Measurements from ENCODE around the gene RSPO4.

Gene RSPO4

GRCh38 chr20:940926-941325 lies 61.2 kb downstream of the RSPO4 start:
- DNase-seq (ENCODE audit: low read depth), result no peak

DNA sequence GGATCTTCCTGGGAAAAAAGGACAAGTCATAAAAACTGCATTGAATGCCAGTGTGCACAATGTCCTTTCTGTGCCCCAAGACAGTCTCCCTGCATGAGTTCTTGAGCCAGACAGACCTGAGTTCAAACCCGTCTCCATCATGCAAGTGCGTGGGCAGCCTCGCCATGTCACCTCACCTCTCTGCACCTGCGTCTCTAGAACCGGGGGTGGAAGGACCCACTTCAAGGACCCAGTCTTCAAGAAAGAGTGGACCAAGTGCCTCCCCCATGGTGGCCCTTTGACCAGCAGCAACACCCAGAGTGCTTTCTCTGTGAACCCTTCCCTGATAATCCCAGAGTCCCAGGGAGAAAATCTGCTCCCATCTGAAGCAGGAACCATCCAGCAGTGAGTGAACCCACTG lies 62.5 kb downstream of the RSPO4 start:
- DNase-seq (ENCODE audit: low read depth), result no peak

- DNase-seq (ENCODE audit: low read depth), result no peak
These were observed 67.8 kb downstream of the RSPO4 start for GRCh38 chr20:934186-934840.

- no peak for DNase-seq (ENCODE audit: low read depth)
These were observed 69.1 kb downstream of the RSPO4 start for GRCh38 chr20:933029-933428.

DNA sequence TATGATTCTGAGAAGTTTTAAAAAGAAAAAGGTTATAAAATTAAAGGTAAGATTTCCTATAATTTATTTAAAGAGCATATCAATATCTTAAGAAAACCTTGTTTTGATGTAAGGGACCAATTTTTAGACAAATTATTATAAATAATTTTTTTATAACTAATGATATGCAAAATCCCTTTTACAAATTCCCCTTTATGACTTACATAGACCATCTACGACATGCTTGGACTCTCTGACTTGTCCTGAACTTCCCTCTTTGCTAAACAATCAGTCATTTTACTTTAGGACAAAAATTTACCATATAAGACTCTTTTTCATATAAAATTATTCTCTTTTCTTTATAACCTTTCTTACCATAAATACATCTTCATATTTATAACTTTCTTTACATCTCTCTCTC lies 70.7 kb downstream of the RSPO4 start:
- no peak for DNase-seq (ENCODE audit: low read depth)

GRCh38 chr20:926670-927069 lies 75.4 kb downstream of the RSPO4 start:
- no peak for DNase-seq (ENCODE audit: low read depth)

DNA sequence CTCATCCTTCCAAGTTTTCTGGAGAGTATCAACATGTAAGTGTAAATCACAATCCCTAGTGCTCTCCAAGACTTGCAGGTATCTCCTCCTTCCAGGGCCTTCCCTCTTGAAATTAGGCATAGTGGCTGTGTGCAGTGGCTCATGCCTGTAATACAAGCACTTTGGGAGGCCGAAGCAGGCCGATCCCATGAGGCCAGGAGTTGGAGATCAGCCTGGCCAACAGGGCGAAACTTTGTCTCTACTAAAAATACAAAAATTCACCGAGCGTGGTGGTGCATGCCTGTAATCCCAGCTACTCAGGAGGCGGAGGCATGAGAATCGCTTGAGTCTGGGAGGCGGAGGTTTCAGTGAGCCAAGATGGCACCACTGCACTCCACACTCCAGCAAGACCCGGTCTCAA lies 76.6 kb downstream of the RSPO4 start:
- no peak for DNase-seq (ENCODE audit: low read depth)

DNA sequence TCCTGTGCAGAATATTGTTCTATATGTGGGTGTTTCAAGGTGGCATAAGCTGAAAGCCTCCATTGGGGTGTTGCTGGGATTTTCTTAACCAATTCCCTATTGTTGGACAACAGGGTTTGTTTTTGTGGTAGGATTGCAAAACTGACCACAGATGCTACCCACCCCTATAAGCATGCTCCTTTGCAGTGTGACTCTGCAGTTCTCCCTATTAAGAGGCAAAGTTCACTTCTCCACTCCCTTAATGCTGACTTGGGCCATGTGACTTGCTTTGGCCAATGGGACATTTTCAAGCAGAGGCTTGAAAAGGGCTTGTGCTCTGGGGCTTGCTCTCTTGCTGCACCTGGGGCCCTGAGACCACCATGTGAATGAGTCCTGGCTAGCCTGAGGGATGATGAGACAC lies 77.5 kb downstream of the RSPO4 start:
- no peak for DNase-seq (ENCODE audit: low read depth)

GRCh38 chr20:922781-923180 lies 79.3 kb downstream of the RSPO4 start:
- DNase-seq (ENCODE audit: low read depth), result no peak

DNA sequence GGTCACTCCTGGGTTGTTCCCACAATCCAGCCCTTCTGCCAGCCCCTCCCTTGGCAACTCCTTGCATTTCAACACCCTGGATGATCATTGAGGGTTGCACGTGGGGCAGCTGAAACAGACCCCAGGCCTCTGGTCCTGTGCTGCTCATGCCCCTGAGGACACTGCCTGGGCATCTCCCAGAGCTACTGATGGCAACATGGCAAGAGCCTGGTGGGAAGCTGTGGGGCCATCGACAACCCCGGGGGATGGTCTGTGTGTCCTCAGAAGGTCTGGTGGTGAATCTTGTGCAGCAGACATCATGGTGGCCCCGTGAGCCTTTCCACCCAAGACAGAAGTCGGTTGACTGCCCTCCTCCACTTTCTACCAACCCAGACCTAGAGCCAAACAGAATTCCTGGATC lies 81.0 kb downstream of the RSPO4 start:
- DNase-seq (ENCODE audit: low read depth), result no peak

DNA sequence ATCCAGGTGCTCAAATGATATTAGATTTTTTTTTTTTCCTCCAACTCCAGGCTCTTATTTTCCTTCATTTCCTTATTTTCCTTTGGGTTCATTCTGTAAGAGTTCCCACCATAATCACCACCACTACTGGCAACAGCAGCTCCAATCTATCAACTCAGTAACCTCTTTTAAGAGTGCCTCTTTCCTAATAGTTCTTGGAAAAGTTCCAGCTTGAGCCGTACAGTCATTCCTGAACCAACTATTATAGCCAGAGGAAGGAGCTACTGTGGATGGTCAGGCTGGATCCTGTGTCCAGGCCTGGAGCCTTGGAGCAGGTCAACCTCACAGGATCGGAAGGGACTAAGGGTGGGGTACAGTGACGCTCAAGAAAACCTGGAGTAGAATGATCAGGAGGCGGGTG lies 81.8 kb downstream of the RSPO4 start:
- no peak for DNase-seq (ENCODE audit: low read depth)

- no peak for DNase-seq (ENCODE audit: low read depth)
These were observed 82.6 kb downstream of the RSPO4 start for GRCh38 chr20:919491-919916.

DNA sequence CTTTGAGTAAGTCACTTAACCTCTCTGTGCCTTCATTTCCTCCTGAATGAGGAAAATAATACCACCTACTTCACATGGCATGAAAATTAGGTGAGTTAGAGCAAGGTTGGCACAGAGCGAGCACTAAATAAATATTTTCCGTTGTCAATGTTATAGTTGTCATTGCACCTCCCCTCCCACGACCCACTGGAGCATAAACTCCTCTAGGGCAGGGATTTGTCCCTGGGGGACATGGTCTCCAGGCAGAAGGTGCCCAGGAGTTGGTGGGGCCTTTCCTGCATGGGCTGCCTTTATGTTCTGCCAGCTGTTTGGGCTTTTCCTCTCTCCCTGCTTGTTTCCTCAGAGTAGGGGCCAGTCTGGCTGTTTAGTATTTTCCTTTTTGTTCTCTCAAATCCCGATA lies 84.7 kb downstream of the RSPO4 start:
- no peak for DNase-seq (ENCODE audit: low read depth)

- DNase-seq (ENCODE audit: low read depth), result no peak
These were observed 85.3 kb downstream of the RSPO4 start for GRCh38 chr20:916825-917224.

- no peak for DNase-seq (ENCODE audit: low read depth)
These were observed 85.8 kb downstream of the RSPO4 start, which contains the start of gene ANGPT4 for GRCh38 chr20:916125-916799. ANGPT4 (minus strand) TSS chr20:916334; CDS start chr20:916214, 120 bp downstream.

- no peak for DNase-seq (ENCODE audit: low read depth)
These were observed 87.2 kb downstream of the RSPO4 start for GRCh38 chr20:914727-915498.

GRCh38 chr20:913306-913849 lies 88.7 kb downstream of the RSPO4 start:
- no peak for DNase-seq (ENCODE audit: low read depth)

- DNase-seq (ENCODE audit: low read depth), result no peak
These were observed 90.1 kb downstream of the RSPO4 start for GRCh38 chr20:911882-912600.

GRCh38 chr20:910870-911770 lies 91.0 kb downstream of the RSPO4 start:
- DNase-seq (ENCODE audit: low read depth), result no peak

GRCh38 chr20:910132-910869 lies 91.8 kb downstream of the RSPO4 start:
- DNase-seq (ENCODE audit: low read depth), result no peak
